NK-92 treated with Interleukin-12 subunit alpha and Interleukin-12 subunit beta, amount 100 ng/mL, for 24 hours (cell line): ENCODE measurements around the gene THAP4.

Source experiments
- DNase-seq: peaks from one replicate; lab custom pipeline; 2025; lab: John Stamatoyannopoulos, UW

THAP4 gene

DNA sequence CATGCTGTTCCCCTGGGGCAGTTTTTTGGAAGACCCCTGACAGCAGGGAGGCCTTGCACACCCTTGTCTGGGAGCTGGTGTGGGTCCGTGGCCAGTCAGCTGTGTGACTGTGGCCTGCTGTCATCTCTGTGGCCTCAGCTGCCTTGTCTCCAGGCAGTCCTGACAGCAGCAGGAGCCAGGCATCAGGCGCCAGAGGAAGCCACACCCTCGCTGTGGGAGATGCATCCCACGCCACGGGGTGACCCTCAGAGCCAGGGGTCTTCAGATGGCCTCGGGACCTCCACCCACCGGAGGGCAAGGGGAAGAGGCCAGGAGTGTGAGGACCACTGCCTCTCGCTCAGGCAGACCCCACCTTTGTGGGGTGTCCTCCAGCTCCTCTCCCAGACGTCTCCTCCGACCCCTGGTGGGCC is 73.4 kb downstream of the THAP4 start:
- no peak for DNase-seq

DNA sequence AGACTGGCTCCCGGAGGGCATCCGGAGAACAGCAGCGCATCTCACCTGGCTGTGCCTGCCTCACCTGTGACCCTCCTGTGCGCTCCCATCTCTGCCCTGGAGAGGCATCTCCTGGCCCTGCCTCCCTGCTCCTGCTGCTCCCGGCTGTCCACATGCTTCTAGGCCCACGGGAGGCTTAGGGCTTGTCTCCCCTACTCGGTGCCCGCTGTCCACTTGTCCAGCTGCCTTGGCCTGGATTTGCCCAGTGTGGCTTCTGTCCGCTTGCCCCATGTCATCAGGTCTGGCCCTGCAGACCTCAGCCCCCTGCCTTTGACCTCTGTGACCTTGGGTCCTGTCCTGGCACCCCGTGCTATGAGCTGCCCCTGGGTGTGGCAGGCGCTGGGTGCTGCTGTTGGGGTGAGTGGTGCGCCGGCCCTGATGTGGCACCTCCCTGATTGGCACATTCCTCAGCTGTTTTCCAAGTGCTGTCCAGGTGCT is 73.9 kb downstream of the THAP4 start:
- DNase-seq = no peak

DNA sequence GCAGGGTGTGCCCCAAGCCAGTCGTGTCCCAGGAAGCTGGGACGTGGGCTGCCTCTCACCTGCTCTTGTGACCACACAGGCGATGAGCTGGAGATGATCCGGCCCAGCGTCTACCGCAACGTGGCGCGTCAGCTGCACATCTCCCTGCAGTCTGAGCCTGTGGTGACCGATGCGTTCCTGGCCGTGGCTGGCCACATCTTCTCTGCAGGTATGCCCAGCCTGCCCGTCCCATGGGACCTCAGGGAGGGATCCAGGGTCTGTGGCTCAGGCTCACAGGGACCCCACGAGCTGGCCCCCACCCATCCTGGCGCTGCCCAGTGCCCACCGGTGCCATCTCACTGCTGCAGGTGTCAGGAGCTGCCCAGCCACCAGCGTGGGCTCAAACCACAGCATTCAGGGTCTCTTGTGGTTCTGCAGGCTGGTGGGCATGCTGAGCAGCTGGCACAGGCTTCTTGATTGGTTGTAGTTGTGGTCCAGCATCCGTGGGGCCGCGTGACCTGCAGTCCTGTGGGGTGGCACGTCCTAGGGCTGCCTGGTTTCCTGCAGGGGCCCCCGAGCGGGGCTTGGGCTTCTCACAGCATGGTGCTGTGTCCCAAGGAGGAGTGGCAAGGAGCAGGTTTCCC is 74.6 kb downstream of the THAP4 start:
- no peak for DNase-seq

DNA sequence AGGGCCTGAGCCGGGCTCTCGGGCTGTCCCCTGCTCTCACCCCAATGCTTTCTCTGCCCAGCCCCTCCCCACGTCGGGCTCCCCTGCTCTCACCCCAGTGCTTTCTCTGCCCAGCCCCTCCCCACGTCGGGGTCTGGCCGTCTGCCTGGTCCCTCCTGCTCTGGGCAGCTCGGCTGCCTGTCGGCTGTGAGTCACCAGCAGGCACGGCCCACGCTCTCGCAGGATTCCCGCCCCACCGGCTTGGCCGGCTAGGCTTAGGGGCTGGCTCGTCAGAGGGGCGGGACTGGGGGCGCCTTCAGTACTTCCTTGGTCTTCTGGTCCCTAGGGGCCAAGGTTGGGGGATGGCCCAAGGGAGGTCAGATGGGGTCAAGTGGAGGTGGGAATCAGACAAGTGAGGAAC is 75.1 kb downstream of the THAP4 start:
- no peak for DNase-seq

DNA sequence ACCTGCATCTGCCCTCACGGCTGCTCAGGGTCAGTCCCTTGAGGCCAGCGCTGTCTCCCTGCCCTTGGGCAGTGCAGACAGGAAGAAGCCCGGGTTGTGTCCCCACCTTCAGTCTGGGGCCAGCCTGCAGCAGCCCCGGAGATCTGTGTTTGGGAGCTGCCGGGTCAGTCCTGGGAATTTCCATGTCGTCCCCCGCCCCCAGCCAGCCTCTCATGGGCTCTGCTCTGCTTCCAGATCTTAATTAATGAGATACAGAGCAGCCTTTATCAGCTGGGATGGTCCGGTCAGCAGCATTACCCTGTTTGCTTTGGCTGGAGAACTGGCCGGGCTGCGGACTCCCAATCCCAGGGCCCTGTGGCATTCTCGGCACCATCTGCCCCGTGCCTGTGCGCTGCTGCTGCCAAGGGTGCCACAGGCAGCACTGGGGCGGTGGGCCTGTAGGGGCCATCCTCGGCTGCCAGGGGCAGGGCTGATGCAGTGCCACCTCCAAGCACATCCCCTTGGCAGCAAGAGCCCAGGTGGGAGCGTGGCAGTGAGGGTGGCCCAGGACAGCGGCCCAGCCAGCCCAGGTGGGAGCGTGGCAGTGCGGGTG is 76.0 kb downstream of the THAP4 start:
- DNase-seq = no peak

DNA sequence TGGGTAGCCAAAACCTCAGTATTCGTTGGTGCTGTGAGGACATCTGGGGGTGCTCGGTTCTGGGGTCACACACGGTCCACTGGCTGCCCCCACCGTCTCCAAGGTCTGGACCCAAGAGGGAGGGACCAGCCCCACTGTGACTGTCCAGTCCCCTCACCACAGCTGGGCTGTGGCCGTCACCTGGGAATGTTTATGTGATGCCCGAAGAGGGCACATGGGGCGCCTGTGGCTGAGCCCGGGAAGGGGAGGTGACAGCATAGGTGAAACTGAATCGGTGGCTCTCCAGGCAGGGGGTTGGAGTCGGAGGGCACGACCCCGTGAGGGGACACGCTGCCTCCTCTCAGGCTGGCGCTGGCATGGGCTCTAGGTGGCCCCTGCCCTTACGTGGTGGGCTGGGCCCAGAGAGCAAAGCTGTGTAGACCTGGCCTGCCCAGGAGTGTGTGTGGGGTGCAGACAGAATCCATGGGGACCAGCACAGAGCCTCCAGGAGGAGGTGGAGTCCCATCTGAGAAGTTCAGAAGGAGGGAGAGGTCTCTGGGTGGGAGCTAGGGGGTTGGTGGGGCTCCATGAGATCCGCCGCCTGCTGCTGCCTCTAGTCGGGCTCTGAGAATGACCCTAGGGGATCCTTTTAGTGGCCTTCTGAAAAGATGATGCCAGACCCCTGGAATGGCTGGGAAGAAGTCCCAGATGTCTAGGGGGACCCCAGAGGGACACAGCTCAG is 76.6 kb downstream of the THAP4 start:
- no peak for DNase-seq

DNA sequence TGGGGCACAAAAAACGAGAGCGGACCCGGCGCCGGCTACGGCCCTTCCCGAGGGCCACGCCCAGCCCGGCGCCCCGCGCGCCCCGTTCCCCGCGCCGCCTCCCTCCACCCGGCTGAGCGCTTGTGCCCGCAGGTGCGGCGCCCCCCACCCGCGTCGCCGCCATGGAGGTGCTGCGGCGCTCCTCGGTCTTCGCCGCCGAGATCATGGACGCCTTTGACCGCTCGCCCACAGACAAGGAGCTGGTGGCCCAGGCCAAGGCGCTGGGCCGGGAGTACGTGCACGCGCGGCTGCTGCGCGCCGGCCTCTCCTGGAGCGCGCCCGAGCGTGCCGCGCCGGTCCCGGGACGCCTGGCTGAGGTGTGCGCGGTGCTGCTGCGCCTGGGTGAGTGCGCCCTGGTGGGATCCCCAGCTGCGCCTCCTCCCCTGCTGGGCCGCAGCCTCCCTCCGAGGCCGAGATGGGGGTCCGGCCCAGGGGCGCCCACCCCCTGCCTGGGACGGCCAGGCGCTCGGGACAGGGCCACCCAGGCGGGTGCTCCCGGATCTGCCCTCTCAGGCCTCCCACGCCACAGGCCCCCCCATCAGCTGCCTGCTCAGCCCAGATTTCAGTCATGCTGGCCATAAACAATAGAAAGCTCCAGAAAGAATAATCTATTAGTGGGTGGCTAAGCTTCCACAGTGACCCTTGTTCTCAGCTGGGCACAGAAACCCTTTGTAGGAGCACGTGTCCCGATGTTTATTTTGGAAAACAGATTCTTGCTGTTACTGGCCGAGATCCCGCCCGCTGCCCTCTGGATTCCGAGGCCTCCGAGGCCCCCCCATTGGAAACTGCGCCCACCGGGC is 77.4 kb downstream of the THAP4 start:
- DNase-seq = no peak

DNA sequence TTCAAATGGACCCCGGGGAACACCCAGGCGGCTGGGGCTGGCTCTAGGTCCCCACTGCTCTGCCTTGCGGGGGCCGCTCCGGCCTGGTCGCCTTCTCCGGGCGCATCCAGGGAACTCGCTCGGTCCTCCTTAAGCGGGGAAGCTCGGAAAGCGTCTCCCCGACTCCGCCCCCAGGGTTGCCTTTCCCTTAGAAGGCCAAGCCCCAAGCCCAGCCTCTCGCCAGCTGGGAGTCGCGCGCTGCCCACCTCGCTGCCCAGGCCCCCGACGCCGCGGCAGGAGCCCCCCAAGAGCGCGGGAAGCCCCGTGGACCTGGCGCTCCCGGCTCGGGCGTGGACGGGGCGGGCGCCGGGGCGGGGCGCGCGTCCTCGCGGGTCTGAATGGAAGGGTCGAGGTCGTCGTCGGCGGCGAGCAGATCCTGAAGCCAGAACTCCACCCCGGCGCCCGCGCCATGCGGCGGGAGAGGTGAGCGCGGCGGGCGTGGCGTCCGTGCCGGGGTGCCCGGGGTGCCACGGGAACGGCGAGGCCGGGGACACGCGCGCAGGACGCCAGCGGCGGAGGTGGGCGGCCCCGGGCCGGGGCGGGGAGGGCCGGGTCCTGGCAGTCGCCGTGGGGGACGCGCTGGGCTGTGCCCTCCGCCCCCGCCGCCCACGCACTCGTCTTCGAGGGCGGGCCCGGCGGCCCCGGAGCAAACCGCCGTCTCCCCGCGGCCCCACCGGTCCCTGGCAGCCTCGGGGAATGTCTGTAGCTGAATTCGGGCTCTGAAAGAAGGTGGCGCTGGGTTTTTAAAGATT is 78.2 kb downstream of the THAP4 start, which contains the start of gene BOK:
BOK (plus strand) TSS at position 214 of the 791 bp plus-strand sequence. CDS start 739 bp downstream, outside the sequence.
- DNase-seq = no peak

DNA sequence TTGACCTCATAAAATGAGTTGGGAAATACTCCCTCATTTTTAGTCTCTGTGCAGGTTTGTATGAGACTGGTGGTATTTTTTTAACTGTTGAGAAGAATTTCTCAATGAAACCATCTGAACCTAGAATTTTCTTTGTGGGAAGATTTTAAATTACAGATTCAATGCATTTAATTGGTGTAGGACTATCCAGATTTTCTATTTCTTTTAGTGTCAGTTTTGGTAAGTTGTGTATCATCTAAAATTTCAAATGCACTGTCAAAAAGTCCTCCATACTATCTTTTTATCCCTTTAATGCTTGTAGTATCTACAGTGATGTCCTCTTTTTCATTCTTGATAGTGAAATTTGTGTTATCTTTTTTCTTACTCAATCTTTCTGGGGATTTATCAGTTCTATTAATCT is 80.2 kb downstream of the THAP4 start:
- no peak for DNase-seq

DNA sequence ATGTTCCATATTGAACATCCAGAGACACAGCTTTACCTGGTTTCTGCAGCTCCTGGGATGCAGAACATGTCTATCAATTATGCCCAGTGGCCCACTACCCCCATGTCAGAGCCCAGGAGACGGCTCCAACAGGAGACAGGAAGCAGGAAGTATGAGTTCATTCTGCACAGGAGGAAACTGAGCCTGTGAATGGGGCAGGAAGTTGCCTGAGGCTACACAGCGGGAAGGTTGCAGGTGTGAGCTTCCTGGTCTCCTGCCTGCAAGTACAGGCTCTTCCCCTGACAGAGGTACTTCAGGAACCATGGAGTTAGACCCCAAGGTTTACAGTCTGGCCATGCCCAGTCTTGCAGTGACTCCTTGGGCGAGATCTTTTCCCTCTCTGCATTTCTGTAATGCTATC is 81.2 kb downstream of the THAP4 start:
- no peak for DNase-seq

DNA sequence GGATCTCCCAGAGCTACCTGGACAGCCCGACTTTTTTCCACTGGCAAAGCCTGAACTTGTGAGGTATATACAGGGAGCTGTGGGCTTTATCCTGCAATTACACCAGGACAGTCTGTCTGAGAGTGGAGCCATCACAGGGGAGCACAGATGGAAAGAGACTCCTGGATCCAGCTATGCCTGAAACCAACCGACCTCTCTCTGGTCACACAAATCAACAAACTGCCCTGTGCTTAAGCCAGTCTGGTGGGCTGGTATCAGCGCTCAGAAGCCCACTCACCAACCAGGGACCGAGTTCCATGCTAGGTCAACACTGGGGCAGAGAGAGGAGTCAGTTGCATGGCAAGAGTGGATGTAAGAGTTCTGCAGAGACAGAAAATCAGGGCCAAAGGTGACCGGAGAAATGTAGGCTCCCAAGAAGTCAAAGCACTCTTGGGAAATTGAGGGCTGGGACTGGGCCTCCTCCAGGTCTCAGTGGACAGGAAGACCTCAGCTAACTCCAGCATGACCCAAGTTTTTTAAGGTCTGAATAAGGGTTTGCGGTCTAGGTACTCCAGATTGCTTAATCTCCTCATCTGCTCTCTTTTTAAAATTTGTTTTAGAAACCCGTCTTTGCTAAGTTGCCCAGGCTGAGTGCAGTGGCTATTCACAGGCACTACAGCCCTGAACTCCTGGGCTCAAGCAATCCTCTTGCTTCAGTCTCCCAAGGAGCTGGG is 82.2 kb downstream of the THAP4 start:
- no peak for DNase-seq

DNA sequence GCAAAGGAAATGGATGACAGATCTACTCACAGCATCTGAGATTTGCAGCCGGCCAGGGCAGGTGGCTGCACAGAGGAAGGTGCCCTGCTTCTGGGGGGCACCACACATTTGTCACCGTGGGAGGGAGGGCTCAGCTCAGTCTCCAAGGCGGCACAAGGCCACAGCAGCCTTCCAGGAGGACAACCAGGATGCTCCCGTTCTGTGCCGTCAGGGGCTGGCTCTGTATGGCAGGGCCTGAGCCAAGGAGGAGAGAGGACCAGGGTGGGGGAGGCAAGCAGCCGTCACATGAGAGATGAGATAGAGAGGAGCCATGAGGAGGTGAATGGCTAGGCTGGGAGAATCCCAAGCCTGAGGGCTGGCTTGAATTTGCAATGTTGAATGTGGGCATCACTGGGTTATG is 83.0 kb downstream of the THAP4 start:
- DNase-seq = no peak

DNA sequence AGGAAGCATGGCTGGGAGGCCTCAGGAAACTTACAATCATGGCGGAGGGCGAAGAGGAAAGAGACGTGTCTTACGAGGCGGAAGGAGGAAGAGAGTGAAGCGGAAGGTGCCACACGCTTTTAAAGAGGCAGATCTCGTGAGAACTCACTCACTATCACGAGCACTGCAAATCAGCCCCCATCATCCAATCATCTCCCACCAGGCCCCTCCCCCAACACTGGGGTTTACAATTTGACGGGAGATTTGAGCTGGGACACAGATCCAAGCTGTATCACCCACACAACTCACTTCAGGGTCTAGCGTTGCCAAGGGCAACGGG is 83.5 kb downstream of the THAP4 start:
- DNase-seq = no peak

DNA sequence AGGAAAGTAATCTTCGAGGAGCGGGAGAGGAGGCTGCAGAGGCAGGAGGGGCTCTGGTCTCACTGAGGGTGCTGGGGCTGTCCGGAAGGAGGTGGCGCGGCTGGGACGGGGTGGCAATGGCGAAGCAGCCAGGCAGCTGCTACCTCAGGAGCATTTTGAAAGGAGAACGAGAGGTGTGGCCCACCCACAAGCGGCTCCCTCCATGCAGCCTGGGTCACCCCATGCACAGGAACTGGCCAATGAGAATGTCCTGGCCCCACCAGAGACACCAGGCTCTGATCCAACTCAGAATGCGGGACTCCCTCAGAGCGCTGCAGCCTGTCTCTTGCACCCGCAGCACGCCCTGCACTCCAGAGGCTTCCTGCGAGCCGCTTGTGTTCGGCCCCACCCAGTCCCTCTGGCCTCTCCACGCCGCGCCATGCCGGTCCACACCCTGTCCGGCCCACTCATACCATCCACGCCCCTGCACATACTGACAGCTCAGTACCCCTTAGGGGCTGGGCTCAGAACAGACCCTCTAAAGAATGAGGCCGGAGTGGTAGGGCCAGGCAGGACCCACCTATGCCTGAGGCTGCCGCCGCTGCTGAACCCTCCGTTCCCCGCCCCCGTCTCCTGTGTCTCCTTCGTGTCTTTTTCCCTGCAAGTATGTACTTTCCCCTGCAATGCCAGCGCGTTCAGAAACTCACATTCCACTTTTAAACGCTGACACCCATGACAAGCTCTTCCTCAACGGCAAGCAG is 84.8 kb downstream of the THAP4 start:
- no peak for DNase-seq

DNA sequence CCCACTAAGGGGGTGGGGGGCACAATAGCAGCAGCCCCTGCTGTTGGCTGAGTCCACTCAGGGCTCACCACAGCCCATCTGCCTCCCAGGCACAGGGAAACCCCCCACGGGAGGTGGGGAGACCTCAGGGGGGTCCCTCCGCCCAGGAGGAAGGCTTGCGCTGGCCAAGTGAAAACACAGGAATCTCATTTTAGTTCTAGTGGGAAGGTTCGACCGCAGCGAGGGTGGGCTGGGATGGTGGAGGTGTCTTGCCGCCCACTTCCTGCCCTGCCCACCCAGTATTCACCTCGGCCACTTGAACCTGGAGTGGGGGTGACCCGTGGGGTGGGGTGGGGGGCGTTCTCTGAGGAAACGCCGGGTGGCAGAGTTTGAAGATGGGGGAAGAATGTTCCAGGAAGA is 85.4 kb downstream of the THAP4 start:
- DNase-seq = no peak

DNA sequence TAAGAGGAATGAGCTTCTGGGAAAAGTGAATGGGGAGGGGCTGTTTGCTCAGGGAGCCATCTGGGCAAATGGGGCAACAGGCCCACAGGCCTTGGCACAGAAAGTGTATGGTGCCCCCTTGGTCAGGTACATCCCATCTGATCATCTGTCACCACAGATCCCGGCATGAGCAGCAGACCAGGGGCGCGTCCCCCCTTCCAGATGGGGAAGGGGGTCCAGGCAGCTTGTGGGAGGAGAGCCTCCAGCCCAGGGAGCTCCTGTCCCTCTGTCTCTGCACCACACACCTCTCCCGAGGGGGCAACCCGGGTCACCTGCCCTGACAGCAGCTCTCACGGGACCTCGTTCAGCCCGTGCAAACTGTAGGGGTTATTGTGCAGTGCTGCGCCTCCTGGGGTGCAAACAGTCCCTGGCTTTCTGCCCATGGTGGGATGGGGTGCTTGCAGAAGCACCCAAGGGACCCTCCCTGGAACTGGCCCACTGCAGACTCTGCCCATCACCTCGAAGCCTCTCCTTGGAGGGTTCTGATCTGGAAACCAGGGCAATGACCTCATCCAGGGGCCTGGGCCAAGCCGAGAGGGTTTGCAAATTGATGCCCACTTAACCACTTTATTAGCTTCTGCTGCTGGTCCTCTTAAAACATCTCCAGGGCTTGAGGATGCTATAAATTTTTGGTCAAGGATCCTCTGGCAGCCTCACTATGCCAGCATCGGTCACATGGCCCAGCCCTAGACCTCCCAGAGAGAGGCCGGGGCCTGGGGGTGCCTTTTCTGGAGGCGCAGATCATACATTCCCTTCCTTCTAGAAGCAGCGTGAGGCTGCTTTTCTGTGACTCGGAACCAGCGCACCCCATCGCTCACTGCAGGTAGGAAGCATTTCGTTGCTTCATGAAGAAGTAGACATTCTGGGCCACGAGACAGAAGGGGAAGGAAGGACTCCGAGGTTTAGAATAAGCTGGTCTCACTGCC is 86.1 kb downstream of the THAP4 start:
- no peak for DNase-seq

DNA sequence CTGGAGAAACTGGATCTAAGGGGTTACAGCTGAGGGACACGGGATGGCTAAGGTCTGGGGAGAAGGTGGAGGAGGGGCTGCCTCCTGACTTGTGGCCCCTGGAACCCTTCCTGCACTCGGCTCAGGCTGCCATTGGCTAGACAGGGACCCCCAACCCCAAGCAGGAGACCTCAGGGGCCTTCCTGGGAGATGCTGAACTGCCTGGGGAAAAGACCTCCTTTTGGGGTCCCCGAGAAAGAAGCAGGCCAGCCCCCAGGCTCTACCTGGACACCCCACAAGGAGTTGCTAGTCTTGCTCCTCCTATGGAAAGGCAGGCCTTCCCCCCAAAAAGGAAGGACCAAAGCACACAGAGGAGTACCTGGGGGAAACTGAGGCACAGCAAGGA is 88.5 kb downstream of the THAP4 start:
- DNase-seq = no peak

DNA sequence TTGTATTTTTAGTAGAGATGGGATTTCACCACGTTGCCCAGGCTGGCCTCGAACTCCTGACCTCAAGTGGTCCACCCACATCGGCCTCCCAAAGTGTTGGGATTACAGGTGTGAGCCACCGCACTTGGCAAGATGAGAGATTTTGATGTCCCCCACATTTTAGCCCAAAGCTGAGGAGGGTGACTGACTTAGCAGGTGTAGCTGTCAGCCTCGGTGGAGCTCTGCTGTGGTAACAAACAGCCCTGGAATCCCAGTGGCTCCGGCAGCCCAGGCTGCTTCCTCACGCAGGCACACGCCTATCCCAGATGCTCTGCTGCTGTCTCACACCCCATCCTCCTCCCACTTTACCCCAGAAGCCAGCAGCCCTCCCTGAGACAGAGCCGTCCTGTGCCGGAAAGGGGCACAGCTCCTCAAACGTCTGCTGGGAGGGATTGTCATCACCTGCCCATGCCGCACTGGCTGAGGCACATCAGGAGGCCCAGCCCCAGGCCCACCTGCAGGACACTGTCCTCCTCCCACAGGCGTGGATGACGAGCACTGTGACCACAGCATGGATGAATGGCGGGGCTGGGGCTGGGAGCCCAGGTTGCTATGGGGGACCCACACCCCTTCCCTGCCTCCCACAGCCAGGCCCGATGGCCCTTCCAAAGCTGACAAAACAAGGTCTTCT is 89.0 kb downstream of the THAP4 start:
- DNase-seq = no peak
